Measurements from ENCODE around the gene DOCK1. TPM values are rescaled to one million over a fixed set of nuclear protein-coding genes. Genes with fewer than 3 reads are reported as not detected.
A peak's percentile ranks its signal among the peaks of the same experiment; 100 is the strongest.

Gene DOCK1
- total and polyA plus RNA-seq, 4 donors = 10.9 to 82.6 (median 43.3) TPM

DNA sequence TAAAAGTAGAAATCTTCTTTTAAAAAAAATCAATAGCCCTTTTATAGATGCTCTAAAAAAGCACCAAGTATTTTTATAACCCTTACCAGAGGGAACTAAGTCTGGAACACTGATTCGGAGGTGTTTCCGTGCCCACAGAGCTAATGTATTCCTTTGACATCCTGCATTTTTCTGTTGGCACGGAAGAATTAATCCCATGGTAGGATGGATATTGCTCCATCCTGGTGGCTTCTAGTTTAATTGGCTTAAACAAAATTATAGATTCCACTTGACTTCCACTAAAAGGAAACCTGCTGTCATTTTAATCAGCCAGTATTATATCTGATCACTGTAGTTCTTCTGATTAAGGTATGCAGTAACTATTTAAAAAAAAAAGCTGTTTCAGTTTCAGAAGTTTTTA lies 479.8 kb downstream of the DOCK1 start:
- intact Hi-C loops (cut with DNase I) = no loop called here
- 58 to 84% methylated on average over 3 of the region's 3 CpGs for WGBS, 2 donors
- Histone ChIP-seq H3K27me3 (ENCODE audit: control insufficient read depth in 1 of 2, insufficient read depth in 2 of 2, low read length in 1 of 2) (no peaks in the 10 kb centered on the region), H3K36me3 (ENCODE audit: control insufficient read depth in 1 of 2, insufficient read depth in 2 of 2, low read length in 1 of 2) (no peaks in the 10 kb centered on the region), H3K4me1 (ENCODE audit: control insufficient read depth in 1 of 2, insufficient read depth in 2 of 2, low read length in 2 of 2) (peaks cover 0 to 3% of the 10 kb centered on the region in 2 donors), H3K27ac (ENCODE audit: low read depth in 1 of 2, low read length in 2 of 2) (no peak overlapping the region), H3K9me3 (ENCODE audit: control insufficient read depth, low read length) (no peaks in the 10 kb centered on the region), H3K4me3 (ENCODE audit: low read length in 2 of 2) (no peak overlapping the region)
- ATAC-seq (ENCODE audit: low FRiP score) (no peak), DNase-seq (no peak)

DNA sequence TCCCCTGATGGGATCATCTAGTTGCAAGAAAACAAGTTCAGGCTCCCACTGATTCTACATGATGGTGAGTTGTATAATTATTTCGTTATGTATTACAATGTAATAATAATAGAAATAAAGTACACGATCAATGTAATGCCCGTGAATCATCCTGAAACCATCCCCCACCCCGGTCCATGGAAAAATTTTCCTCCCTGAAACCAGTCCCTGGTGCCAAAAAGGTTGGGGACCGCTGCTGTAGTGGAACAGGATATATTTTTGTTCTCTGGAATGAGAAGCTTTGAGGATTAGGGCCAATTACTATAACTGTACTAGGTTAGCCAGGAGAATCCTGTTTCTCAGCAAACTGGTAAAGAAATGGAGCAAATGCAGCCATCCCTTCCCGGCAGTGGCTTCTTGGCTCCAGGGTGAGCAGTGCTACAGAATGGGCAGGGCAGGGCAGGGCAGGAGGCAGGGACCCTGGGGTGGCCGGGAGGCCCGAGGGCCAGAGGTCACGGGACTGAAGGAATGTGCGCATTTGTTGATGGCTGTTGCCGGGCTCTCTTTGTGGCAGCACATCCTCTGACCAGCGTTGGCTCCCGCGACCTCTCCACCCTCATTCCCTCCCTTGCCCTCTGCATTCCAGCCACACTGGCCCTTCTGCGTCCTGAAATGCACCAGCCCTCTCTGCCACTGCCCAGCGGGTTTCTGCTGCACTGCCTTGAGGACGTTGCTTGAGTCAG lies 481.5 kb downstream of the DOCK1 start:
- DNase-seq (no peak), ATAC-seq (ENCODE audit: low FRiP score) (peak; percentile 70)
- H3K9me3 ChIP-seq (ENCODE audit: control insufficient read depth, low read length) = no peaks in the 10 kb centered on the region
- H3K27me3 ChIP-seq (ENCODE audit: control insufficient read depth in 1 of 2, insufficient read depth in 2 of 2, low read length in 1 of 2) = no peaks in the 10 kb centered on the region
- 22 to 43% methylated on average over 17 of the region's 17 CpGs for WGBS, 2 donors
- intact Hi-C loops (cut with DNase I) = no loop called here
- peak overlapping the region in 1 of 2 donors; percentile 85 for H3K27ac ChIP-seq (ENCODE audit: low read depth in 1 of 2, low read length in 2 of 2)
- peaks cover 0 to 3% of the 10 kb centered on the region in 2 donors for H3K4me1 ChIP-seq (ENCODE audit: control insufficient read depth in 1 of 2, insufficient read depth in 2 of 2, low read length in 2 of 2)
- no peaks in the 10 kb centered on the region for H3K36me3 ChIP-seq (ENCODE audit: control insufficient read depth in 1 of 2, insufficient read depth in 2 of 2, low read length in 1 of 2)
- H3K4me3 ChIP-seq (ENCODE audit: low read length in 2 of 2) = no peak overlapping the region

- H3K27ac ChIP-seq (ENCODE audit: low read depth in 1 of 2, low read length in 2 of 2) = peak overlapping the region; percentile 10 to 92
- 69 to 82% methylated on average over 12 of the region's 12 CpGs for WGBS, 2 donors
- no peaks in the 10 kb centered on the region for H3K9me3 ChIP-seq (ENCODE audit: control insufficient read depth, low read length)
- no peaks in the 10 kb centered on the region for H3K36me3 ChIP-seq (ENCODE audit: control insufficient read depth in 1 of 2, insufficient read depth in 2 of 2, low read length in 1 of 2)
- no peaks in the 10 kb centered on the region for H3K27me3 ChIP-seq (ENCODE audit: control insufficient read depth in 1 of 2, insufficient read depth in 2 of 2, low read length in 1 of 2)
- intact Hi-C loops (cut with DNase I) = no loop called here
- H3K4me3 ChIP-seq (ENCODE audit: low read length in 2 of 2) = no peak overlapping the region
- peaks cover 0 to 4% of the 10 kb centered on the region in 2 donors for H3K4me1 ChIP-seq (ENCODE audit: control insufficient read depth in 1 of 2, insufficient read depth in 2 of 2, low read length in 2 of 2)
- no peak for DNase-seq
- no peak for ATAC-seq (ENCODE audit: low FRiP score)
These were observed 486.6 kb downstream of the DOCK1 start for GRCh38 chr10:127391875-127392274.

DNA sequence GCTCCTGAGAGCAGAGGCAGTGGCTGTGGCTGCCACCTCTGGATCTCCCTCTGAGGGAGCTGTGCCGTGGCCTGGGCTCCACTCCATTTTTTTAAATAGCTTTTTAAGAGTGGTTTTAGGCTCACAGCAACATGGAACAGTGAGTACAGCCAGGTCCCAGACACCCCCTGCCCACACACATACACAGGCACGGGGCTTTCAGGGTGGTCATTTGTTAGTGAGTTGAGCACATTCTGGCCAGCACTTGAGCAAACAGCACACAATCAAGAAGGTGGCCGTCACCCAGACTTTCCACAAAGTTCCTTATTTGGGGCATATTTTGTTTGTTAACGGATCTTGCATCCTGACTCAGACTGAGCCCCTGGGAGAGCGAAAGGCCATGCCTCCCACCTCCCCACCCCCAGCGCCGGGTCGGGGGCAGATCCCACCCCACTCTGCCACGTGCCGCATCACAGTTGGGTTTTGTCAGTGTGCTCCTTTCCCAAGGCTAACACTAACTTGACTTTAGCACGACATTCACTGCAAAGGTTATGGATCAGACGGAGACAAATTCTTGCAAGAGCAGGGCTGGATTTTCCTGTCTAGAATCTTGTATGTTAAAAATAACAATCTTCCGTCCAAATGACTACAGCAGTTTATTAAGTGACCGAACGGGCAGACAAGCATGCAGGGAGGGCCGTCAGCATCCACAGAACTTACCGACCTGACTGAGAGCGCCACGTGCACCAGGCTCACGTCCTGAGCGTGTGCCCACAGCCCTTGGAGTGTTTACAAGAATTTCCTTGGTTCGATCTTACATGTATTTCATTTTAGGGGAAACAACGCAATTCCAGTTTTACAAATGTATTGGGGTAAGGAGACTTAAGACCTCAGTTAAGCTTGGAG lies 487.4 kb downstream of the DOCK1 start:
- Histone ChIP-seq H3K4me1 (ENCODE audit: control insufficient read depth in 1 of 2, insufficient read depth in 2 of 2, low read length in 2 of 2) (peaks cover 0 to 2% of the 10 kb centered on the region in 2 donors), H3K36me3 (ENCODE audit: control insufficient read depth in 1 of 2, insufficient read depth in 2 of 2, low read length in 1 of 2) (no peaks in the 10 kb centered on the region), H3K9me3 (ENCODE audit: control insufficient read depth, low read length) (no peaks in the 10 kb centered on the region), H3K27ac (ENCODE audit: low read depth in 1 of 2, low read length in 2 of 2) (peak overlapping the region; percentile 10 to 92), H3K27me3 (ENCODE audit: control insufficient read depth in 1 of 2, insufficient read depth in 2 of 2, low read length in 1 of 2) (no peaks in the 10 kb centered on the region), H3K4me3 (ENCODE audit: low read length in 2 of 2) (no peak overlapping the region)
- DNase-seq (peak in 1 of 2 donors; percentile 63), ATAC-seq (ENCODE audit: low FRiP score) (peak; percentile 81)
- 7 to 9% methylated on average over 23 of the region's 23 CpGs for WGBS, 2 donors
- intact Hi-C loops (cut with DNase I) = no loop called here

- H3K4me1 ChIP-seq (ENCODE audit: control insufficient read depth in 1 of 2, insufficient read depth in 2 of 2, low read length in 2 of 2) = no peaks in the 10 kb centered on the region
- DNase-seq (no peak), ATAC-seq (ENCODE audit: low FRiP score) (no peak)
- H3K4me3 ChIP-seq (ENCODE audit: low read length in 2 of 2) = no peak overlapping the region
- 89 to 90% methylated on average over 12 of the region's 12 CpGs for WGBS, 2 donors
- intact Hi-C loops (cut with DNase I) = no loop called here
- H3K27me3 ChIP-seq (ENCODE audit: control insufficient read depth in 1 of 2, insufficient read depth in 2 of 2, low read length in 1 of 2) = no peaks in the 10 kb centered on the region
- no peaks in the 10 kb centered on the region for H3K9me3 ChIP-seq (ENCODE audit: control insufficient read depth, low read length)
- no peak overlapping the region for H3K27ac ChIP-seq (ENCODE audit: low read depth in 1 of 2, low read length in 2 of 2)
- no peaks in the 10 kb centered on the region for H3K36me3 ChIP-seq (ENCODE audit: control insufficient read depth in 1 of 2, insufficient read depth in 2 of 2, low read length in 1 of 2)
These were observed 493.1 kb downstream of the DOCK1 start for GRCh38 chr10:127398140-127398970.

- no peak for ATAC-seq (ENCODE audit: low FRiP score)
- no peaks in the 10 kb centered on the region for H3K4me1 ChIP-seq (ENCODE audit: control insufficient read depth in 1 of 2, insufficient read depth in 2 of 2, low read length in 2 of 2)
- intact Hi-C loops (cut with DNase I) = no loop called here
These were observed 493.7 kb downstream of the DOCK1 start for GRCh38 chr10:127398971-127399365.

DNA sequence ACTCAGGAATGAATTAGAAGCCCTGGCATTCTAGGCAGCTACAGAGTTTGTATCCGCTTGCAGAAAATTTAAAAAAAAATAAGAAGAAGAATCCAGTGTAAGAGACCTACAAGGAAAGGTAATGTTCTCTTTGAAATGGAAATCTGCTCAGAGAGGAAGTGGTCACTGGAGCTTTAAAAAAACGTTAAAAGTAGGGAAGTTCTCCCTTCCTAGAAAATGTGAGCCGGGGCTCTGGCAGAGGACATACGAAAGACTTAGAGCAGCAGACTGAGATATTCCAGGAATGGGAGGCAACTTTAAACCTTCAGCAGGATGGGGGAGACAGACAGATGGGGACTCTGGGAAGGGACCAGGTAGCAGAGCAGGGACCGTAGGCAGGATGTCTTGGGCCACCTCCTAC lies 494.4 kb downstream of the DOCK1 start:
- Histone ChIP-seq H3K27ac (ENCODE audit: low read depth in 1 of 2, low read length in 2 of 2) (no peak overlapping the region), H3K4me1 (ENCODE audit: control insufficient read depth in 1 of 2, insufficient read depth in 2 of 2, low read length in 2 of 2) (no peaks in the 10 kb centered on the region), H3K36me3 (ENCODE audit: control insufficient read depth in 1 of 2, insufficient read depth in 2 of 2, low read length in 1 of 2) (no peaks in the 10 kb centered on the region), H3K27me3 (ENCODE audit: control insufficient read depth in 1 of 2, insufficient read depth in 2 of 2, low read length in 1 of 2) (no peaks in the 10 kb centered on the region), H3K4me3 (ENCODE audit: low read length in 2 of 2) (no peak overlapping the region), H3K9me3 (ENCODE audit: control insufficient read depth, low read length) (no peaks in the 10 kb centered on the region)
- intact Hi-C loops (cut with DNase I) = no loop called here
- ATAC-seq (ENCODE audit: low FRiP score) (no peak), DNase-seq (no peak)
- 86 to 87% methylated on average over 5 of the region's 5 CpGs for WGBS, 2 donors

More at GRCh38 chr10:127398971-127399365, 493.7 kb downstream of the DOCK1 start:
- no peak overlapping the region for H3K4me3 ChIP-seq (ENCODE audit: low read length in 2 of 2)
- DNase-seq = no peak
- no peaks in the 10 kb centered on the region for H3K9me3 ChIP-seq (ENCODE audit: control insufficient read depth, low read length)
- no peaks in the 10 kb centered on the region for H3K27me3 ChIP-seq (ENCODE audit: control insufficient read depth in 1 of 2, insufficient read depth in 2 of 2, low read length in 1 of 2)
- WGBS, 2 donors = 92 to 97% methylated on average over 10 of the region's 10 CpGs
- H3K36me3 ChIP-seq (ENCODE audit: control insufficient read depth in 1 of 2, insufficient read depth in 2 of 2, low read length in 1 of 2) = no peaks in the 10 kb centered on the region
- H3K27ac ChIP-seq (ENCODE audit: low read depth in 1 of 2, low read length in 2 of 2) = no peak overlapping the region

DNA sequence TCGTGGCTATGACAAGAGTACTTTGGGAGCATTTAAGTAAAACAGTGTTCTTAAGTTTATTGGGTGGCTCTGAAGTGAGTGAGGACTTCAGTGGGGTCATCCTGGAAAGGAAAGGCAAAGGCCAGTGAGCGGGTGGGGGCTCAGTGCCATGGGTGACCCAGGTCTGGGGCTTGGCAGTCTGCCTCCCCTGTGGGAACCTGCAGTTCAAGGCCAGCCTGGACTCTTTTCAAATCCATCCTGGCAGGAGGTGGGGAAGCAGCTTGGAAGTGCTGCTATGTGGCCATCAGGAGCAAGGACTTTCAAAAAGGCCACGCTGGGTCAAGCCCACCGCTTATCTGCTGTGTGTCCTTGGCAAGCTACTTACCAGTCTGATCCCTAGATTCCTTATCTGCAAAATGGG lies 495.0 kb downstream of the DOCK1 start:
- intact Hi-C loops (cut with DNase I) = no loop called here
- Histone ChIP-seq H3K36me3 (ENCODE audit: control insufficient read depth in 1 of 2, insufficient read depth in 2 of 2, low read length in 1 of 2) (no peaks in the 10 kb centered on the region), H3K27me3 (ENCODE audit: control insufficient read depth in 1 of 2, insufficient read depth in 2 of 2, low read length in 1 of 2) (no peaks in the 10 kb centered on the region), H3K4me1 (ENCODE audit: control insufficient read depth in 1 of 2, insufficient read depth in 2 of 2, low read length in 2 of 2) (no peaks in the 10 kb centered on the region), H3K27ac (ENCODE audit: low read depth in 1 of 2, low read length in 2 of 2) (no peak overlapping the region), H3K9me3 (ENCODE audit: control insufficient read depth, low read length) (no peaks in the 10 kb centered on the region), H3K4me3 (ENCODE audit: low read length in 2 of 2) (no peak overlapping the region)
- ATAC-seq (ENCODE audit: low FRiP score) (no peak), DNase-seq (no peak)
- WGBS, 2 donors = 92% methylated on average over 4 of the region's 4 CpGs
